Stimulated activated CD4-positive, alpha-beta T cell treated with anti-CD3 and anti-CD28 coated beads, Interleukin-1b, Interleukin-23, amount 100 ng/mL, for 24 hours (primary cell): ENCODE data around the gene CACNA1I.

ENCODE experiments used
- DNase-seq, 4 experiments: peaks; one replicate each; pipeline ENCODE4 v3.0.0-alpha.2; 2020; ENCODE audit warnings: low read depth in 4 of 4, low spot score in 1 of 4

CACNA1I gene

GRCh38 chr22:39714321-39714720 is 143.8 kb downstream of the CACNA1I start:
- DNase-seq, result no peak

GRCh38 chr22:39715778-39716495 is 145.4 kb downstream of the CACNA1I start:
- DNase-seq, result no peak

- no peak for DNase-seq
Observed at GRCh38 chr22:39716534-39716933, 146.0 kb downstream of the CACNA1I start.

GRCh38 chr22:39717099-39717498 is 146.5 kb downstream of the CACNA1I start:
- DNase-seq, result no peak

GRCh38 chr22:39718206-39718605 is 147.7 kb downstream of the CACNA1I start:
- no peak for DNase-seq

GRCh38 chr22:39718921-39719475 is 148.4 kb downstream of the CACNA1I start:
- DNase-seq, result no peak

- no peak for DNase-seq
Observed at GRCh38 chr22:39719559-39720450, 149.3 kb downstream of the CACNA1I start.

GRCh38 chr22:39721206-39722031 is 150.9 kb downstream of the CACNA1I start:
- DNase-seq, result no peak

- no peak for DNase-seq
Observed at GRCh38 chr22:39722032-39722325, 151.4 kb downstream of the CACNA1I start.

GRCh38 chr22:39722501-39722900 is 151.9 kb downstream of the CACNA1I start:
- no peak for DNase-seq

- DNase-seq, result no peak
Observed at GRCh38 chr22:39723463-39723862, 152.9 kb downstream of the CACNA1I start.

GRCh38 chr22:39723899-39724351 is 153.4 kb downstream of the CACNA1I start:
- no peak for DNase-seq

- no peak for DNase-seq
Observed at GRCh38 chr22:39724390-39724789, 153.8 kb downstream of the CACNA1I start.

GRCh38 chr22:39724857-39725256 is 154.3 kb downstream of the CACNA1I start:
- DNase-seq, result no peak

- no peak for DNase-seq
Observed at GRCh38 chr22:39725351-39726035, 154.9 kb downstream of the CACNA1I start.

GRCh38 chr22:39727541-39727940 is 157.0 kb downstream of the CACNA1I start:
- no peak for DNase-seq

- no peak for DNase-seq
Observed at GRCh38 chr22:39728236-39728860, 157.8 kb downstream of the CACNA1I start.

- DNase-seq, result no peak
Observed at GRCh38 chr22:39729141-39729934, 158.8 kb downstream of the CACNA1I start.

- DNase-seq, result no peak
Observed at GRCh38 chr22:39731481-39731880, 160.9 kb downstream of the CACNA1I start.
